H1 (cell line): Measurements from ENCODE around the gene INTU. TPM values are rescaled to one million over a fixed set of nuclear protein-coding genes. Genes with fewer than 3 reads are reported as not detected.

Experiments
- CTCF ChIA-PET: fragments of 300-600 bp; sonication (Branson Sonifier 250); formaldehyde crosslinking; loops from one replicate; lab custom pipeline; 2021; ENCODE audit not compliant: partially characterized antibody; lab: Charles Lee
- POLR2A ChIA-PET: fragments of 300-600 bp; sonication (Branson Sonifier 250); formaldehyde crosslinking; loops from one replicate; lab custom pipeline; 2021; ENCODE audit warnings: inconsistent platforms; ENCODE audit not compliant: partially characterized antibody; lab: Charles Lee
- DNase-seq, 2 experiments: peaks; one replicate each; pipeline versions ENCODE4 v3.0.0 to v3.0.0-alpha.2; 2010 to 2022; ENCODE audit warnings: low spot score in 2 of 2, low read depth in 1 of 2, mixed read lengths in 1 of 2
- FAIRE-seq: peaks from 2 replicates; lab custom pipeline; 2011; peaks lifted over from hg19 to GRCh38; lab: Jason Lieb, UNC
- H2AFZ ChIP-seq: 2 replicates; pipeline ENCODE4 v1.8.1; 2012; ENCODE audit warnings: low read length, inconsistent platforms
- H2AK5ac ChIP-seq: 2 replicates; pipeline ENCODE4 v1.6.1; 2013; ENCODE audit warnings: low read depth, low read length
- H2BK120ac ChIP-seq: replicated peaks from 2 replicates; pipeline ENCODE3; 2013; ENCODE audit warnings: low read depth, low read length, inconsistent platforms
- H2BK12ac ChIP-seq: 2 replicates; pipeline ENCODE4 v1.6.1; 2013; ENCODE audit warnings: low read depth, low read length
- H2BK15ac ChIP-seq: 2 replicates; pipeline ENCODE4 v1.6.1; 2013; ENCODE audit warnings: low read length
- H2BK20ac ChIP-seq: 2 replicates; pipeline ENCODE4 v1.6.1; 2013; ENCODE audit warnings: low read length
- H2BK5ac ChIP-seq: 2 replicates; pipeline ENCODE4 v1.6.1; 2013; ENCODE audit warnings: low read depth, low read length
- H3K14ac ChIP-seq: 2 replicates; pipeline ENCODE4 v1.6.1; 2013; ENCODE audit warnings: inconsistent platforms; ENCODE audit not compliant: insufficient read length
- H3K18ac ChIP-seq: 2 replicates; pipeline ENCODE4 v1.6.1; 2013; ENCODE audit warnings: low read length; ENCODE audit errors: extremely low read depth
- H3K23ac ChIP-seq: 2 replicates; pipeline ENCODE4 v1.6.1; 2013; ENCODE audit warnings: inconsistent platforms; ENCODE audit not compliant: insufficient read length
- H3K23me2 ChIP-seq: 2 replicates; pipeline ENCODE4 v1.6.1; 2013; ENCODE audit warnings: low read depth, low read length
- H3K27ac ChIP-seq: 2 replicates; pipeline ENCODE4 v1.6.1; 2011; ENCODE audit warnings: low read depth, low read length, inconsistent platforms
- H3K27me3 ChIP-seq, 4 experiments: replicated peaks in 1 of 4; 1 replicate in 1 of 4; 2 replicates in 3 of 4; pipeline versions ENCODE4 v1.6.1 to v1.8.1; 2011 to 2013; ENCODE audit warnings: low read length in 3 of 4, mild to moderate bottlenecking in 3 of 4, inconsistent platforms in 2 of 4, mixed read lengths in 2 of 4, moderate library complexity in 1 of 4; ENCODE audit not compliant: control insufficient read depth in 3 of 4, insufficient read depth in 3 of 4; ENCODE audit errors: extremely low read depth in 1 of 4
- H3K36me3 ChIP-seq, 4 experiments: 2 replicates each; pipeline versions ENCODE4 v1.6.1 to v1.8.1; 2011 to 2013; ENCODE audit warnings: mild to moderate bottlenecking in 4 of 4, low read length in 3 of 4, moderate library complexity in 2 of 4, control low read depth in 1 of 4, inconsistent platforms in 1 of 4; ENCODE audit not compliant: insufficient read depth in 4 of 4, control insufficient read depth in 2 of 4
- H3K4ac ChIP-seq: replicated peaks from 2 replicates; pipeline ENCODE3; 2013; ENCODE audit warnings: low read length, low read depth, mixed read lengths, inconsistent platforms; ENCODE audit not compliant: insufficient read length
- H3K4me1 ChIP-seq, 4 experiments: replicated peaks in 1 of 4; 1 replicate in 1 of 4; 2 replicates in 3 of 4; pipeline versions ENCODE4 v1.6.1 to v1.8.1; 2011 to 2013; ENCODE audit warnings: low read length in 3 of 4, inconsistent platforms in 2 of 4, mixed read lengths in 1 of 4; ENCODE audit not compliant: insufficient read depth in 4 of 4, control insufficient read depth in 3 of 4
- H3K4me2 ChIP-seq, 2 experiments: 2 replicates each; pipeline versions ENCODE4 v1.6.1 to v1.8.1; 2011 to 2013; ENCODE audit warnings: low read depth in 2 of 2, low read length in 2 of 2, control low read depth in 1 of 2, inconsistent platforms in 1 of 2, mild to moderate bottlenecking in 1 of 2; ENCODE audit not compliant: insufficient read depth in 1 of 2
- H3K4me3 ChIP-seq, 4 experiments: fragments of 200-600, 300-600 bp in 1 of 4; sonication (generic), shearing (Covaris generic), sonication (Bioruptor Twin) in 1 of 4; 2 replicates each; pipeline versions ENCODE4 v1.5.1 to v1.8.1; 2011 to 2016; ENCODE audit warnings: low read length in 4 of 4, low read depth in 3 of 4, control low read depth in 2 of 4, inconsistent platforms in 2 of 4, mild to moderate bottlenecking in 2 of 4, mixed read lengths in 1 of 4, moderate library complexity in 1 of 4; ENCODE audit not compliant: insufficient read depth in 2 of 4; ENCODE audit errors: extremely low read depth in 1 of 4
- H3K56ac ChIP-seq: replicated peaks from 2 replicates; pipeline ENCODE3; 2013; ENCODE audit warnings: low read depth, mild to moderate bottlenecking, mixed read lengths, low read length, inconsistent platforms; ENCODE audit not compliant: insufficient read length
- H3K79me1 ChIP-seq: 2 replicates; pipeline ENCODE4 v1.6.1; 2013; ENCODE audit warnings: low read depth, low read length, control low read depth
- H3K79me2 ChIP-seq, 2 experiments: 2 replicates each; pipeline versions ENCODE4 v1.6.1 to v1.8.1; 2012 to 2013; ENCODE audit warnings: low read length in 2 of 2, mild to moderate bottlenecking in 2 of 2, inconsistent platforms in 1 of 2; ENCODE audit not compliant: insufficient read depth in 2 of 2, control insufficient read depth in 1 of 2
- H3K9ac ChIP-seq, 4 experiments: replicated peaks in 1 of 4; 1 replicate in 1 of 4; 2 replicates in 3 of 4; pipeline versions ENCODE4 v1.6.1 to v1.8.1; 2011 to 2013; ENCODE audit warnings: low read depth in 3 of 4, low read length in 3 of 4, control low read depth in 2 of 4, mild to moderate bottlenecking in 2 of 4, moderate library complexity in 2 of 4, inconsistent platforms in 1 of 4; ENCODE audit errors: extremely low read depth in 1 of 4
- H3K9me3 ChIP-seq, 2 experiments: 2 replicates each; pipeline versions ENCODE4 v1.6.1 to v1.8.1; 2012 to 2013; ENCODE audit warnings: mild to moderate bottlenecking in 2 of 2, moderate library complexity in 2 of 2, control low read depth in 1 of 2, inconsistent platforms in 1 of 2, low read depth in 1 of 2, low read length in 1 of 2, mixed read lengths in 1 of 2; ENCODE audit not compliant: insufficient read depth in 2 of 2
- H4K20me1 ChIP-seq, 2 experiments: replicated peaks in 1 of 2; 2 replicates each; pipeline versions ENCODE3 to v1.8.1; 2011 to 2013; ENCODE audit warnings: inconsistent platforms in 2 of 2, low read length in 2 of 2, mild to moderate bottlenecking in 1 of 2; ENCODE audit not compliant: insufficient read depth in 2 of 2, control insufficient read depth in 1 of 2
- H4K5ac ChIP-seq: 2 replicates; pipeline ENCODE4 v1.6.1; 2013; ENCODE audit warnings: low read length, low read depth, mixed read lengths, inconsistent platforms; ENCODE audit not compliant: insufficient read length
- H4K8ac ChIP-seq: 2 replicates; pipeline ENCODE4 v1.8.0; 2013; ENCODE audit warnings: mild to moderate bottlenecking, moderate library complexity, low read length, inconsistent platforms; ENCODE audit not compliant: insufficient read depth; ENCODE audit errors: extremely low read depth
- H4K91ac ChIP-seq: replicated peaks from 2 replicates; pipeline ENCODE3; 2013; ENCODE audit warnings: low read length, mixed read lengths, inconsistent platforms; ENCODE audit not compliant: insufficient read length
- ASH2L ChIP-seq: fragments of 200-600, 300-600 bp; sonication (generic); IDR thresholded peaks from one replicate; pipeline ENCODE4 v1.7.1; 2017; ENCODE audit warnings: low read length
- EZH2 ChIP-seq: fragments of 200-600 bp; sonication (generic); IDR thresholded peaks from 2 replicates; pipeline ENCODE4 v1.7.1; 2012; ENCODE audit warnings: low read depth, mild to moderate bottlenecking, moderate library complexity, low read length, inconsistent platforms; ENCODE audit not compliant: severe bottlenecking
- JUN ChIP-seq: IDR thresholded peaks from 2 replicates; pipeline ENCODE4 v1.6.1; 2011; ENCODE audit warnings: low read depth, mild to moderate bottlenecking, improper control_type of control experiment, low read length
- KDM5A ChIP-seq: fragments of 200-600 bp; IDR thresholded peaks from 2 replicates; pipeline ENCODE4 v1.7.1; 2012; ENCODE audit warnings: mild to moderate bottlenecking, low read length, inconsistent platforms, mixed read lengths
- RAD21 ChIP-seq, 2 experiments: IDR thresholded peaks in 1 of 2; conservative IDR thresholded peaks in 1 of 2; 2 replicates each; pipeline ENCODE4 v1.6.1; 2011; ENCODE audit warnings: low read depth in 2 of 2, low read length in 2 of 2, improper control_type of control experiment in 1 of 2, inconsistent platforms in 1 of 2, mild to moderate bottlenecking in 1 of 2, moderate library complexity in 1 of 2
- RBBP5 ChIP-seq: IDR thresholded peaks from 2 replicates; pipeline ENCODE4 v1.7.1; 2012; ENCODE audit warnings: low read depth, mild to moderate bottlenecking, inconsistent platforms, low read length, moderate library complexity, borderline replicate concordance
- SIN3A ChIP-seq, 2 experiments: IDR thresholded peaks in 1 of 2; conservative IDR thresholded peaks in 1 of 2; 2 replicates each; pipeline ENCODE4 v1.6.1; 2011 to 2012; ENCODE audit warnings: low read length in 2 of 2, improper control_type of control experiment in 1 of 2, low read depth in 1 of 2, mild to moderate bottlenecking in 1 of 2
- TBP ChIP-seq: IDR thresholded peaks from 2 replicates; pipeline ENCODE4 v1.6.1; 2011; ENCODE audit warnings: low read depth, low read length, improper control_type of control experiment
- WGBS, 2 experiments: shearing (Covaris generic) in 1 of 2; methylation state at CpG; one replicate each; pipeline versions ENCODE4 v1.1.6 to v1.1.7; 2013 to 2015; ENCODE audit warnings: low lambda C conversion rate in 2 of 2, mixed read lengths in 2 of 2, inconsistent platforms in 1 of 2, low coverage in 1 of 2, missing lambda C conversion rate in 1 of 2; ENCODE audit not compliant: insufficient replicate concordance in 2 of 2, insufficient coverage in 1 of 2, insufficient read length in 1 of 2; ENCODE audit errors: extremely low coverage in 1 of 2, missing lambda C conversion rate in 1 of 2; 5-methylcytosine and 5-hydroxymethylcytosine counted together
- polyA plus RNA-seq, 7 experiments: library from polyadenylated mRNA; depleted of rRNA in 3 of 7; stranded (reverse) in 5 of 7; unstranded in 2 of 7; fragments of >200 nt in 5 of 7; fragments of 200-250 nt in 2 of 7; gene quantifications; 1 replicate in 5 of 7; 2 replicates in 1 of 7; 4 replicates in 1 of 7; pipeline versions ENCODE4 v1.2.1 to v1.2.3, GENCODE V29; 2011 to 2013; ENCODE audit warnings: missing spikeins in 2 of 7, mixed read lengths in 2 of 7
- total RNA-seq: library from RNA; stranded (reverse); fragmentation: NEBNext Ultra II Directional; extraction: Animal tissue kit (Norgen Biotek cat#: 25700); gene quantifications from 2 replicates; pipeline ENCODE4 v1.2.1, GENCODE V29; 2021

INTU gene
- total and polyA plus RNA-seq, 2 of the 8 experiments (the other 6 are each of a cell fraction or from before 2014, with no cell fraction given): 6.0 to 15.1 TPM

DNA sequence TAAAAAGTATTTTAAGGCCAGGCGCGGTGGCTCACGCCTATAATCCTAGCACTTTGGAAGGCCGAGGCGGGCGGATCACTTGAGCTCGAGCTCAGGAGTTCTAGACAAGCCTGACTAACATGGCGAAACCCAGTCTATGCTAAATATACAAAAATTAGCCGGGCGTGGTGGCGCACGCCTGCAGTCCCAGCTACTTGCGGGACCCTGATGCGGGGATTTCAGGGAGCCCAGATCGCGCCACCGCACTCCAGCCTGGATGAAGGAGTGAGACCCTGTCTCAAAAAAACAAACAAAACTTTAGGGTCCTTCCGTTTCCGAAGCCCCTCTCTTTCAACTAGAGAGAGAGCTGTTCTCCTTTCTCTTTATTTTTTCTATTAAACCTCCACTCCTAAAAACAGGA, 98.6 kb downstream of the INTU start:
- Histone ChIP-seq H3K4me3 (no peak overlapping the region), H2AFZ (no peak overlapping the region), H2BK5ac (no peak overlapping the region), H4K91ac (no peak overlapping the region), H3K79me2 (no peaks in the 10 kb centered on the region), H2BK20ac (no peak overlapping the region), H2BK120ac (no peak overlapping the region), H4K8ac (no peak overlapping the region), H3K23me2 (no peaks in the 10 kb centered on the region), H3K18ac (no peak overlapping the region), H3K56ac (no peak overlapping the region), H3K14ac (no peak overlapping the region), H2AK5ac (no peak overlapping the region), H3K27me3 (no peaks in the 10 kb centered on the region), H3K79me1 (no peaks in the 10 kb centered on the region), H4K5ac (no peak overlapping the region), H3K23ac (no peak overlapping the region), H2BK12ac (no peak overlapping the region), H3K36me3 (no peaks in the 10 kb centered on the region), H2BK15ac (no peak overlapping the region), H3K9me3 (no peaks in the 10 kb centered on the region), H3K4me1 (no peaks in the 10 kb centered on the region), H3K9ac (no peak overlapping the region), H3K4me2 (no peak overlapping the region), H4K20me1 (no peaks in the 10 kb centered on the region), H3K27ac (no peak overlapping the region), H3K4ac (no peak overlapping the region)
- no peak for DNase-seq
- POLR2A ChIA-PET: interaction anchor here (1.3 kb wide), 1 partner anchor 9 kb away, joined by 5 read pairs; no protein-coding TSS in a partner anchor
- no peak for FAIRE-seq
- CTCF ChIA-PET: interaction anchor here (0.9 to 3.4 kb wide), 19 partner anchors 8 to 491 kb away, joined by 3 to 66 read pairs (median 4); partner anchors contain the start of gene INTU
- WGBS, 2 experiments: 93% methylated on average over 19 of the region's 19 CpGs; no CpG with 5 or more reads in 1 of the 2 experiments
- no peak for TF ChIP-seq SIN3A (conservative IDR thresholded peaks at IDR 0.05 in 1 of 2, IDR thresholded peaks at IDR 0.05 in 1 of 2; ENCODE audit: low read depth in 1 of 2, low read length in 2 of 2)
- TF ChIP-seq RAD21 (IDR thresholded peaks at IDR 0.05 in 1 of 2, conservative IDR thresholded peaks at IDR 0.05 in 1 of 2; ENCODE audit: low read depth in 2 of 2, low read length in 2 of 2): no peak
- TF ChIP-seq EZH2: no peak
- no peak for TF ChIP-seq KDM5A
- TF ChIP-seq JUN: no peak
- no peak for TF ChIP-seq RBBP5
- TF ChIP-seq ASH2L: no peak
- no peak for TF ChIP-seq TBP
